SU-DHL-6 (cell line): Measurements from ENCODE around the gene RARRES1.
"Not testable (repeated sequence)": the region's sequence is repeated elsewhere in the genome, so short reads cannot be mapped to it uniquely, and the experiment has no call there.

Experiments used
- H2AFZ ChIP-seq: fragments of 200-600 bp; sonication (generic); 2 replicates; pipeline ENCODE4 v1.6.1; 2014; ENCODE audit warnings: low read depth, mild to moderate bottlenecking, moderate library complexity, mixed read lengths, antibody characterized with exemption, low read length; ENCODE audit not compliant: severe bottlenecking
- H3F3A ChIP-seq: fragments of 200-600 bp; shearing (Covaris generic); 2 replicates; pipeline ENCODE4 v1.6.0; 2016; ENCODE audit warnings: antibody characterized with exemption, mild to moderate bottlenecking; ENCODE audit not compliant: insufficient read depth
- H3K27ac ChIP-seq: fragments of 200-600 bp; sonication (generic); 2 replicates; pipeline ENCODE4 v1.5.1; 2016; ENCODE audit warnings: low read depth, mild to moderate bottlenecking, low read length, moderate library complexity, mixed read lengths
- H3K27me3 ChIP-seq: fragments of 200-600 bp; sonication (generic), shearing (Covaris generic); 2 replicates; pipeline ENCODE4 v1.6.0; 2014; ENCODE audit warnings: mild to moderate bottlenecking, low read length
- H3K36me3 ChIP-seq: fragments of 200-600 bp; sonication (generic); 2 replicates; pipeline ENCODE4 v1.6.1; 2014; ENCODE audit warnings: mild to moderate bottlenecking, low read length, mixed read lengths
- H3K4me2 ChIP-seq: fragments of 300-600, 200-600 bp; shearing (Covaris generic), sonication (generic); 2 replicates; pipeline ENCODE4 v1.6.0; 2014; ENCODE audit warnings: low read length, low read depth, mild to moderate bottlenecking; ENCODE audit not compliant: poor library complexity, severe bottlenecking
- H3K4me3 ChIP-seq: fragments of 200-600 bp; sonication (generic); 2 replicates; pipeline ENCODE4 v1.5.1; 2014; ENCODE audit warnings: antibody characterized with exemption, low read length, mild to moderate bottlenecking, mixed read lengths; ENCODE audit not compliant: insufficient read depth, poor library complexity, severe bottlenecking
- H3K79me2 ChIP-seq: fragments of 200-600 bp; sonication (generic); 2 replicates; pipeline ENCODE4 v1.6.1; 2014; ENCODE audit warnings: mild to moderate bottlenecking, low read length, moderate library complexity; ENCODE audit not compliant: insufficient read depth
- H3K9ac ChIP-seq: fragments of 200-600 bp; sonication (generic); 2 replicates; pipeline ENCODE4 v1.7.0; 2014; ENCODE audit warnings: mild to moderate bottlenecking, low read length
- H3K9me2 ChIP-seq: fragments of 200-600 bp; sonication (generic); replicated peaks from 2 replicates; pipeline ENCODE4 v1.6.1; 2014; ENCODE audit warnings: low read length; ENCODE audit not compliant: insufficient read depth
- H3K9me3 ChIP-seq: fragments of 200-600 bp; sonication (generic); 2 replicates; pipeline ENCODE4 v1.6.1; 2014; ENCODE audit warnings: low read length, mixed read lengths; ENCODE audit not compliant: insufficient read depth
- H4K20me1 ChIP-seq: fragments of 200-600 bp; sonication (generic); 2 replicates; pipeline ENCODE4 v1.6.1; 2014; ENCODE audit warnings: low read depth, mild to moderate bottlenecking, antibody characterized with exemption, low read length, moderate library complexity, mixed read lengths
- EZH2phosphoT487 ChIP-seq: fragments of 200-600 bp; sonication (generic), shearing (Covaris generic); conservative IDR thresholded peaks from 2 replicates; pipeline ENCODE4 v1.6.1; 2018; ENCODE audit warnings: mild to moderate bottlenecking, antibody characterized with exemption, low read length, moderate library complexity, mixed read lengths
- TF ChIP-seq, protein P1 (sequence below): fragments of 200-600 bp; sonication (generic); IDR thresholded peaks from one replicate; pipeline ENCODE4 v1.5.1; 2017; ENCODE audit warnings: antibody characterized with exemption, mild to moderate bottlenecking, low read length, moderate library complexity; ENCODE audit not compliant: insufficient read depth, poor library complexity, severe bottlenecking

RARRES1 gene

DNA sequence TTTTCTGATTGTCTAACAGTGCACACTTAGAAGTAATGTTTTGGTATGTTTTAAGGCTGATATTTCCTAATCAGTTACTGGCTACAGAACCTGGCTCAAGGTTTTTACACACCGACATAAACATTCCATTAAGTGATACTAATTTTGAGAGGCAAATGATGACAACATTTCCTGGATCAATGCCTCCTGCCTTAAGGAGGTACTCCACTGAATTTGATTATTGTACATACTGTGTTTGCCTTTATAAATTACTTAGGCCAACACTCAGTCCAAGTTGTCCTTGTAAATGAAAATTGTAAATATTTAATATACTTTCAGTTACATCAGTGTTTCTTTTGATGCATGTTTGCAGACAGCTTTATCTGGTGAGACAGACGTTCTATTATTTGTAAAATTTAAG, 35.6 kb downstream of the RARRES1 start:
- H3F3A ChIP-seq, result no peaks in the 10 kb centered on the region
- no peak overlapping the region for H3K4me3 ChIP-seq
- no peaks in the 10 kb centered on the region for H3K79me2 ChIP-seq
- H3K27ac ChIP-seq, result no peak overlapping the region
- no peaks in the 10 kb centered on the region for H3K27me3 ChIP-seq
- H3K9me3 ChIP-seq, result no peaks in the 10 kb centered on the region
- no peak overlapping the region for H3K4me2 ChIP-seq
- no peak overlapping the region for H2AFZ ChIP-seq
- H3K36me3 ChIP-seq, result peaks cover 16% of the 10 kb centered on the region
- no peak overlapping the region for H3K9ac ChIP-seq
- no peak for TF ChIP-seq EZH2phosphoT487
- TF ChIP-seq, protein P1, sequence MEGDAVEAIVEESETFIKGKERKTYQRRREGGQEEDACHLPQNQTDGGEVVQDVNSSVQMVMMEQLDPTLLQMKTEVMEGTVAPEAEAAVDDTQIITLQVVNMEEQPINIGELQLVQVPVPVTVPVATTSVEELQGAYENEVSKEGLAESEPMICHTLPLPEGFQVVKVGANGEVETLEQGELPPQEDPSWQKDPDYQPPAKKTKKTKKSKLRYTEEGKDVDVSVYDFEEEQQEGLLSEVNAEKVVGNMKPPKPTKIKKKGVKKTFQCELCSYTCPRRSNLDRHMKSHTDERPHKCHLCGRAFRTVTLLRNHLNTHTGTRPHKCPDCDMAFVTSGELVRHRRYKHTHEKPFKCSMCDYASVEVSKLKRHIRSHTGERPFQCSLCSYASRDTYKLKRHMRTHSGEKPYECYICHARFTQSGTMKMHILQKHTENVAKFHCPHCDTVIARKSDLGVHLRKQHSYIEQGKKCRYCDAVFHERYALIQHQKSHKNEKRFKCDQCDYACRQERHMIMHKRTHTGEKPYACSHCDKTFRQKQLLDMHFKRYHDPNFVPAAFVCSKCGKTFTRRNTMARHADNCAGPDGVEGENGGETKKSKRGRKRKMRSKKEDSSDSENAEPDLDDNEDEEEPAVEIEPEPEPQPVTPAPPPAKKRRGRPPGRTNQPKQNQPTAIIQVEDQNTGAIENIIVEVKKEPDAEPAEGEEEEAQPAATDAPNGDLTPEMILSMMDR, result no peak
- H4K20me1 ChIP-seq, result no peaks in the 10 kb centered on the region
- no peaks in the 10 kb centered on the region for H3K9me2 ChIP-seq

DNA sequence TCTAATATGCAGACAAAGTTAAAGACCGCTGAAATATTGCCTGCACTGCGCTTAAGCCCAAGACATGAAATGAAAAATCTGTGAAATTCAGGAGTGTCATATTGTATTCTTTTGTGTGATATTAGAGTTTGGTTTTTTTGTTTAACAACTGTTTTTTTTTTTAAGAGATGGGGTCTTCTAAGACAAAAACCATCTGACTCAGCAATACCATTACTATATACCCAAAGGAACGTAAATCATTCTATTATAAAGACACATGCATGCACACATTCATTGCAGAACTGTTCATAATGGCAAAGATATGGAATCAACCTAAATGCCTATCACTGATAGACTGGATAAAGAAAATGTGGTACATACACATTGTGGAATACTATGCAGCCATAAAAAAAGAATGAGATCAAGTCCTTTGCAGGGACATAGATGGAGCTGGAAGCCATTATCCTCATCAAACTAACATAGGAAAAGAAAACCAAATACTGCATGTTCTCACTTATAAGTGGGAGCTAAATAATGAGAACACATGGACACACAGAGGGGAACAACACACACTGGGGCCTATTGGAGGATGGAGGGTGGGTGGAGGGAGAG, 38.3 kb downstream of the RARRES1 start:
- H3K4me2 ChIP-seq, H3K79me2 ChIP-seq, H3K27ac ChIP-seq, H3K27me3 ChIP-seq, H3K4me3 ChIP-seq, H3K9me2 ChIP-seq, H2AFZ ChIP-seq, H3K9ac ChIP-seq, H4K20me1 ChIP-seq, H3F3A ChIP-seq, H3K9me3 ChIP-seq: not testable (repeated sequence)
- H3K36me3 ChIP-seq, result peaks cover 26% of the 10 kb centered on the region

DNA sequence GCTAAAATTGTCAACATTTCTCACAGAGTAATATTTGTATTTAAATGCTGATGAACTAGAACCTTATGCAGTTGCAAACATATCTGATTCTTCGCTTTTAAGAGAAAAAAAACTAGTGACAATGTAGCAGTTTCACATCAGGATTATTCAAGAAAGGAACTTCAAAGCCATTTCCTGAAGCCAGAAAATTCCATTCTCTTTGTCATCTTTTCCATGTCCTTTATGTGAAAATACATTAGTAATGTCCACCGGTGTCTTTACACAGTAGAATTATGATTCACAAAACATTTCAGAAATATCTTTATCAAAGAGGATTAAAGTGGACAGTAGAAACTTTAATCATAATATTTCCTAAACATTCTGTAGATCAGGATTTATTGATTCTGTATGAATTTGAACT, 47.1 kb downstream of the RARRES1 start:
- H3K27me3 ChIP-seq, result no peaks in the 10 kb centered on the region
- no peak overlapping the region for H3K27ac ChIP-seq
- no peaks in the 10 kb centered on the region for H3K9me3 ChIP-seq
- no peaks in the 10 kb centered on the region for H3K9me2 ChIP-seq
- no peak overlapping the region for H3K9ac ChIP-seq
- peaks cover 6% of the 10 kb centered on the region; the same call in 1 of the 2 replicates for H3K36me3 ChIP-seq
- no peak overlapping the region for H3K4me2 ChIP-seq
- H3K4me3 ChIP-seq, result no peak overlapping the region
- TF ChIP-seq, protein P1, result no peak
- no peak for TF ChIP-seq EZH2phosphoT487
- H2AFZ ChIP-seq, result no peak overlapping the region
- H3K79me2 ChIP-seq, result no peaks in the 10 kb centered on the region
- no peaks in the 10 kb centered on the region for H3F3A ChIP-seq
- no peaks in the 10 kb centered on the region for H4K20me1 ChIP-seq

DNA sequence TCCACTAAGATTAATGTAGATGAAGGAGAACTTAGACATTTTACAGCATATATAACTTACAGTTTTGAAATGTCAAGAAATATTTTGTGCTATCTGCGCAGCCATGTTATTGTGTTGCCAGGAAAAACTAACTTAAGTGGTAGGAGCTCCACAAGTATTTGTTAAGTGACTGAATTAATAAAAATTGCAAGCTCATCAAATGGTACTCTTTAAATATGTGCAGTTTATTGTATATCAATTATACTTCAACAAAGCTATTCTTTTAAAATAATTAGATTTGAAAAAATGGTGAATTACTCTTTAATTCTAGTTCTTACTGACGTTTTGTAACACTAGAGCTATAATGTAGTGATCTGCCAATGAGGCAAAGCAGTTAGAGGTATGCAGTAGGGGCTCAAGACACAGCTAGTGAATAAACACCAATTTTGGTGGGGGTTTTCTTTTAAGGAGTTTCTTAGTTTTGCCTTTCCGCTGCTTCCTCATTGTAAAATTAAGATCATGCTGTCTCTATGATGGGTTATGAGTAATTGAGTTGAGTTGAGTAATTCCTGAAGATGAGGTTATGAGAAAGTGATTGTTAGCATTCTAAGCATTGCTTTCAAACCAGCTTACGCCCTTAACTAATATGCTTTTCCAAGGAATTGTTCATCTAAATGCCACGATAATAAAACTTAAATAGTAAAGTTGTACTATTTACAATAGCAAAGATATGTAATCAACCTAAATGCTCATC, 48.9 kb downstream of the RARRES1 start:
- Histone ChIP-seq H3F3A (no peaks in the 10 kb centered on the region), H3K9me2 (no peaks in the 10 kb centered on the region), H3K9ac (no peak overlapping the region), H3K79me2 (no peaks in the 10 kb centered on the region), H3K9me3 (no peaks in the 10 kb centered on the region), H3K27ac (no peak overlapping the region), H4K20me1 (no peaks in the 10 kb centered on the region), H3K4me3 (no peak overlapping the region), H3K36me3 (peaks cover 6% of the 10 kb centered on the region; the same call in 1 of the 2 replicates), H3K4me2 (no peak overlapping the region), H2AFZ (no peak overlapping the region), H3K27me3 (no peaks in the 10 kb centered on the region)
- TF ChIP-seq EZH2phosphoT487, result no peak
- TF ChIP-seq, protein P1, result no peak
